ENCODE measurements around the gene ANTXR1.

DNA sequence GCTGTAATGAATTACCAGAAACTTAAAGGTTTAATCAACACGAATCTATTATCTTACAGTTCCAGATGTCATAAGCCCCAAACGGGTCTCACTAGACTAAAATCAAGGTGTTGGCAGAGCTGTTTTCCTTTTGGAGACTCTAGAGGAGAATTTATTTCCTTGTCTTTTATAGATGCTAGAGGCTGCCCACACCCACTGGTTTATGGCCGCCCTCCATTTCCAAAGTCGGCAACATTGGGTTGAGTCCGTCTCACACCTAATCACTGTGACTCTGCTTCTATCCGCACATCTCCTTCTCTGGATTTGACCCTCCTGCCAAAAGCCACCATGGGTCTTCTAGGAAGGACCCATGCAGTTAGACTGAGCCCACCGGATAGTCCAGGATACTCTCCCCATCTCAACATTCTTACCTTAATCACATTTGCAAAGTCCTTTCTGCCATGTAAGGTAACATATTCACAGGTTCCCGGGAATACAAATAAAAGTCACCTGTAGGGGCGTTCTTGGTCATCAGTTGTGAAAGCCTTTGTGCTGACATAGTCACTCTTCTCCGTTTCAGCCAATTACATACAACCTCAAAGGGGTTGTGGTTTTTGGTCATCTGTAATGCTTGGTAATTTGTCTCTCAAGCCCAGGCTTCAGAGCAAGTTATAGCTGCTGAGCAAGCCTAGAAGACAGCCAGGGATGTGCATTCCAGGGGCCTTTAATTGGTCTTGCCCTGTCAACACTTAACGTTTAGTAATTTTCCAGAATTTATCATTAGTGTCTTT, 179.4 kb downstream of the ANTXR1 start:
- TF ChIP-seq, protein P1, sequence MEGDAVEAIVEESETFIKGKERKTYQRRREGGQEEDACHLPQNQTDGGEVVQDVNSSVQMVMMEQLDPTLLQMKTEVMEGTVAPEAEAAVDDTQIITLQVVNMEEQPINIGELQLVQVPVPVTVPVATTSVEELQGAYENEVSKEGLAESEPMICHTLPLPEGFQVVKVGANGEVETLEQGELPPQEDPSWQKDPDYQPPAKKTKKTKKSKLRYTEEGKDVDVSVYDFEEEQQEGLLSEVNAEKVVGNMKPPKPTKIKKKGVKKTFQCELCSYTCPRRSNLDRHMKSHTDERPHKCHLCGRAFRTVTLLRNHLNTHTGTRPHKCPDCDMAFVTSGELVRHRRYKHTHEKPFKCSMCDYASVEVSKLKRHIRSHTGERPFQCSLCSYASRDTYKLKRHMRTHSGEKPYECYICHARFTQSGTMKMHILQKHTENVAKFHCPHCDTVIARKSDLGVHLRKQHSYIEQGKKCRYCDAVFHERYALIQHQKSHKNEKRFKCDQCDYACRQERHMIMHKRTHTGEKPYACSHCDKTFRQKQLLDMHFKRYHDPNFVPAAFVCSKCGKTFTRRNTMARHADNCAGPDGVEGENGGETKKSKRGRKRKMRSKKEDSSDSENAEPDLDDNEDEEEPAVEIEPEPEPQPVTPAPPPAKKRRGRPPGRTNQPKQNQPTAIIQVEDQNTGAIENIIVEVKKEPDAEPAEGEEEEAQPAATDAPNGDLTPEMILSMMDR (IDR thresholded peaks at IDR 0.05; ENCODE audit: low read depth, low read length), result no peak
- no peak for TF ChIP-seq EZH2phosphoT487 (IDR thresholded peaks at IDR 0.05; ENCODE audit: low read depth)
